ENCODE measurements around the gene IDH3G.
"Not testable (repeated sequence)": the region's sequence is repeated elsewhere in the genome, so short reads cannot be mapped to it uniquely, and the experiment has no call there.

Gene IDH3G

GRCh38 chrX:153771415-153772315, 22.5 kb downstream of the IDH3G start:
- no peak for DNase-seq

GRCh38 chrX:153770601-153771414, 23.4 kb downstream of the IDH3G start:
- DNase-seq, result no peak

GRCh38 chrX:153769865-153770600, 24.1 kb downstream of the IDH3G start:
- DNase-seq, result no peak

GRCh38 chrX:153769158-153769864, 24.9 kb downstream of the IDH3G start:
- no peak for DNase-seq

GRCh38 chrX:153768311-153769157, 25.6 kb downstream of the IDH3G start:
- DNase-seq, result no peak

- no peak for DNase-seq
Measured at GRCh38 chrX:153767674-153768055, 26.5 kb downstream of the IDH3G start.

GRCh38 chrX:153766871-153767673, 27.1 kb downstream of the IDH3G start:
- no peak for DNase-seq

- DNase-seq, result peak; percentile 3
Measured at GRCh38 chrX:153766098-153766817, 27.9 kb downstream of the IDH3G start.

GRCh38 chrX:153765138-153766079, 28.8 kb downstream of the IDH3G start:
- no peak for DNase-seq

- no peak for DNase-seq
Measured at GRCh38 chrX:153764786-153765137, 29.4 kb downstream of the IDH3G start.

GRCh38 chrX:153763989-153764755, 30.0 kb downstream of the IDH3G start, which contains the start of gene PLXNB3:
Gene PLXNB3 (plus strand): TSS chrX:153764249. CDS start chrX:153765536, 1,287 bp downstream.
- peak; percentile 58 for DNase-seq

GRCh38 chrX:153763298-153763932, 30.8 kb downstream of the IDH3G start:
- DNase-seq, result no peak

GRCh38 chrX:153762626-153763173, 31.5 kb downstream of the IDH3G start:
- no peak for DNase-seq

GRCh38 chrX:153761863-153762262, 32.3 kb downstream of the IDH3G start:
- DNase-seq, result no peak

GRCh38 chrX:153755136-153755535, 39.0 kb downstream of the IDH3G start:
- no peak for DNase-seq

GRCh38 chrX:153750127-153750774, 43.9 kb downstream of the IDH3G start:
- DNase-seq, result no peak

- not testable (repeated sequence) for DNase-seq
Measured at GRCh38 chrX:153749017-153749416, 45.2 kb downstream of the IDH3G start.

Measured in CD4-positive, alpha-beta T cell treated with Interleukin-4 for 4 hours (primary cell).